Caco-2 (cell line): ENCODE results near the gene PRXL2A. TPM values are rescaled to one million over a fixed set of nuclear protein-coding genes. Genes with fewer than 3 reads are reported as not detected.

Source experiments
- BruUV-seq: library from RNA; stranded (reverse); fragments of 400-500 nt; replicated peaks from 2 replicates; lab custom pipeline; 2021; lab: Mats Ljungman, UMichigan
- CTCF ChIA-PET: fragments of 300-600 bp; sonication (Branson Sonifier 250); formaldehyde crosslinking; loops from one replicate; lab custom pipeline; 2022; ENCODE audit warnings: antibody characterized with exemption; lab: Charles Lee
- POLR2A ChIA-PET: fragments of 300-600 bp; sonication (Branson Sonifier 250); formaldehyde crosslinking; loops from one replicate; lab custom pipeline; 2022; ENCODE audit warnings: antibody characterized with exemption; lab: Charles Lee
- DNase-seq, 2 experiments: peaks; one replicate each; pipeline versions ENCODE4 v3.0.0 to v3.0.0-alpha.2; 2020 to 2022
- H3K27me3 ChIP-seq: replicated peaks from 2 replicates; pipeline ENCODE4 v1.6.0; 2011; ENCODE audit warnings: low read length; ENCODE audit not compliant: control insufficient read depth, insufficient read depth
- H3K36me3 ChIP-seq: 2 replicates; pipeline ENCODE4 v1.5.1; 2011; ENCODE audit warnings: low read length; ENCODE audit not compliant: control insufficient read depth, insufficient read depth
- H3K4me1 ChIP-seq: fragments of 250-450 bp; sonication (Bioruptor Pico); 2 replicates; pipeline ENCODE4 v1.5.1; 2020; ENCODE audit warnings: mild to moderate bottlenecking
- H3K4me3 ChIP-seq: 2 replicates; pipeline ENCODE4 v1.5.1; 2011; ENCODE audit warnings: low read depth, mild to moderate bottlenecking, control low read depth, low read length
- H3K9me3 ChIP-seq: fragments of 250-450 bp; sonication (Bioruptor Pico); 2 replicates; pipeline ENCODE4 v1.5.1; 2020; ENCODE audit warnings: mild to moderate bottlenecking, moderate library complexity
- H3K27ac Mint-ChIP-seq: one replicate; pipeline ENCODE4 v1.8.0; 2022; ENCODE audit warnings: mixed read lengths; ENCODE audit not compliant: unreplicated experiment
- H3K27me3 Mint-ChIP-seq: one replicate; pipeline ENCODE4 v1.8.0; 2022; ENCODE audit warnings: mixed read lengths; ENCODE audit not compliant: insufficient read depth, unreplicated experiment
- H3K36me3 Mint-ChIP-seq: one replicate; pipeline ENCODE4 v1.8.0; 2022; ENCODE audit warnings: mild to moderate bottlenecking, mixed read lengths; ENCODE audit not compliant: insufficient read depth, unreplicated experiment
- H3K4me1 Mint-ChIP-seq: one replicate; pipeline ENCODE4 v1.8.0; 2022; ENCODE audit warnings: low read depth, mixed read lengths; ENCODE audit not compliant: unreplicated experiment
- H3K4me3 Mint-ChIP-seq: one replicate; pipeline ENCODE4 v1.8.0; 2022; ENCODE audit warnings: mild to moderate bottlenecking, moderate library complexity, mixed read lengths; ENCODE audit not compliant: unreplicated experiment
- H3K9me3 Mint-ChIP-seq: one replicate; pipeline ENCODE4 v1.8.0; 2022; ENCODE audit warnings: mixed read lengths; ENCODE audit not compliant: unreplicated experiment
- intact Hi-C: fragments of 100-400 bp; cut with micrococcal nuclease; formaldehyde crosslinking; loops from one replicate; pipeline ENCODE4 v1.10.0; 2022; ENCODE audit not compliant: unreplicated experiment
- total RNA-seq: library from RNA; stranded (reverse); gene quantifications from 2 replicates; pipeline ENCODE4 v1.2.3, GENCODE V29; 2022
- TF ChIP-seq, protein P1 (sequence below), 2 experiments: fragments of 200-600 bp in 1 of 2; IDR thresholded peaks; 1 replicate in 1 of 2; 2 replicates in 1 of 2; pipeline versions ENCODE4 v1.5.1 to v1.8.0; 2011 to 2022; ENCODE audit warnings: antibody characterized with exemption in 1 of 2, control low read depth in 1 of 2, inconsistent platforms in 1 of 2, low read depth in 1 of 2, low read length in 1 of 2, mild to moderate bottlenecking in 1 of 2, moderate library complexity in 1 of 2; ENCODE audit not compliant: insufficient read depth in 1 of 2, severe bottlenecking in 1 of 2, unreplicated experiment in 1 of 2

PRXL2A gene
- total RNA-seq, 1 experiment from 2014 or later: 88.6 TPM

- CTCF ChIA-PET: interaction anchor here (0.9 kb wide), 1 partner anchor 21 kb away, joined by 3 read pairs; no protein-coding TSS in a partner anchor
- BruUV-seq: no TSS peak
- no peaks in the 10 kb centered on the region for H3K9me3 ChIP-seq
- Mint-ChIP-seq H3K27me3 (no peaks in the 10 kb centered on the region), H3K9me3 (no peaks in the 10 kb centered on the region), H3K27ac (peak overlapping the region; percentile 49), H3K4me1 (peaks cover 53% of the 10 kb centered on the region), H3K36me3 (peaks cover 43% of the 10 kb centered on the region), H3K4me3 (no peak overlapping the region)
- no peak overlapping the region for H3K4me3 ChIP-seq
- no peaks in the 10 kb centered on the region for H3K27me3 ChIP-seq
- H3K4me1 ChIP-seq: peaks cover 38% of the 10 kb centered on the region
- POLR2A ChIA-PET: no interaction called here
- no peak for DNase-seq
- no peaks in the 10 kb centered on the region; the same call in 1 of the 2 replicates for H3K36me3 ChIP-seq
- TF ChIP-seq, protein P1, sequence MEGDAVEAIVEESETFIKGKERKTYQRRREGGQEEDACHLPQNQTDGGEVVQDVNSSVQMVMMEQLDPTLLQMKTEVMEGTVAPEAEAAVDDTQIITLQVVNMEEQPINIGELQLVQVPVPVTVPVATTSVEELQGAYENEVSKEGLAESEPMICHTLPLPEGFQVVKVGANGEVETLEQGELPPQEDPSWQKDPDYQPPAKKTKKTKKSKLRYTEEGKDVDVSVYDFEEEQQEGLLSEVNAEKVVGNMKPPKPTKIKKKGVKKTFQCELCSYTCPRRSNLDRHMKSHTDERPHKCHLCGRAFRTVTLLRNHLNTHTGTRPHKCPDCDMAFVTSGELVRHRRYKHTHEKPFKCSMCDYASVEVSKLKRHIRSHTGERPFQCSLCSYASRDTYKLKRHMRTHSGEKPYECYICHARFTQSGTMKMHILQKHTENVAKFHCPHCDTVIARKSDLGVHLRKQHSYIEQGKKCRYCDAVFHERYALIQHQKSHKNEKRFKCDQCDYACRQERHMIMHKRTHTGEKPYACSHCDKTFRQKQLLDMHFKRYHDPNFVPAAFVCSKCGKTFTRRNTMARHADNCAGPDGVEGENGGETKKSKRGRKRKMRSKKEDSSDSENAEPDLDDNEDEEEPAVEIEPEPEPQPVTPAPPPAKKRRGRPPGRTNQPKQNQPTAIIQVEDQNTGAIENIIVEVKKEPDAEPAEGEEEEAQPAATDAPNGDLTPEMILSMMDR (IDR thresholded peaks at IDR 0.05; ENCODE audit: insufficient read depth in 1 of 2, low read depth in 1 of 2, low read length in 1 of 2, severe bottlenecking in 1 of 2, unreplicated experiment in 1 of 2): no peak
- intact Hi-C loops: no loop called here
Observed at GRCh38 chr10:80465451-80465835, 57.1 kb downstream of the PRXL2A start.

DNA sequence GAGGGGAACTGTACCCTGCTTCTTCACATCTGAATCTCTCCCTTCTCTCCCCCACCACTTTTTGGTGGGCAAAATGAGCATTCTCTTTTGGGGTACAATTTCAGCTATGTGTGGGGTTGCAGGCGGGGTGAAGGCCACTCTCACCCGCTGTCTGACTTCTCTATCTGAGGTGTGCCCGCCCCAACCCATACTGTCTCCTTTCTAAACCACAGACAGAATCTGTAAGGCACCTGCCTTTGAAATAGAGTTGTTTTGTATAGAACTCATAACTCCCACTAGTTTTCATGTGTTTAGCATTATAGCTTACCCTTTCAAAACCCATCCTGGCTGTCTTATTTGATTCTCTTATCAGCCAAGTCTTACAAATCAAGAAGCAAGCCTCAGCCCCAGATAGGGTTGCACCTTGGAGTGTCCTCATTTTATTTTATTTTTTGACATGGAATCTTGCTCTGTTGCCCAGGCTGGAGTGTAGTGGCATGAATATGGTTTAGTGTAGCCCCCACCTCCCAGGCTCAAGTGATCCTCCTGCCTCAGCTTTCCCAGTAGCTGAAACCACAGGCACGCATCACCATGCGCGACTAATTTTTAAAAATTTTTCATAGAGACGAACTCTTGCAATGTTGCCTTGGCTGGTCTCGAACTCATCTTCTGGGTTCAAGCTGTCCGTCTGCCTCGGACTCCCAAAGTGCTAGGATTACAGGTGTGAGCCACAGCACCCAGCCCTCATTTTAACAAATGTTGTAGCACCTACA lies 57.7 kb downstream of the PRXL2A start:
- peaks cover 50% of the 10 kb centered on the region for H3K4me1 Mint-ChIP-seq
- intact Hi-C loops: no loop called here
- peaks cover 33% of the 10 kb centered on the region for H3K4me1 ChIP-seq
- no peaks in the 10 kb centered on the region for H3K9me3 Mint-ChIP-seq
- DNase-seq: no peak
- no peak overlapping the region for H3K4me3 Mint-ChIP-seq
- peaks cover 4% of the 10 kb centered on the region; the same call in 1 of the 2 replicates for H3K36me3 ChIP-seq
- peaks cover 43% of the 10 kb centered on the region for H3K36me3 Mint-ChIP-seq
- H3K27ac Mint-ChIP-seq: peak overlapping the region; percentile 76
- no TSS peak for BruUV-seq
- TF ChIP-seq, protein P1 (IDR thresholded peaks at IDR 0.05; ENCODE audit: insufficient read depth in 1 of 2, low read depth in 1 of 2, low read length in 1 of 2, severe bottlenecking in 1 of 2, unreplicated experiment in 1 of 2): no peak
- H3K4me3 ChIP-seq: no peak overlapping the region
- H3K27me3 Mint-ChIP-seq: no peaks in the 10 kb centered on the region
- H3K9me3 ChIP-seq: no peaks in the 10 kb centered on the region
- no peaks in the 10 kb centered on the region for H3K27me3 ChIP-seq
- POLR2A ChIA-PET: no interaction called here
- CTCF ChIA-PET: interaction anchor here (0.9 kb wide), 1 partner anchor 21 kb away, joined by 3 read pairs; no protein-coding TSS in a partner anchor

DNA sequence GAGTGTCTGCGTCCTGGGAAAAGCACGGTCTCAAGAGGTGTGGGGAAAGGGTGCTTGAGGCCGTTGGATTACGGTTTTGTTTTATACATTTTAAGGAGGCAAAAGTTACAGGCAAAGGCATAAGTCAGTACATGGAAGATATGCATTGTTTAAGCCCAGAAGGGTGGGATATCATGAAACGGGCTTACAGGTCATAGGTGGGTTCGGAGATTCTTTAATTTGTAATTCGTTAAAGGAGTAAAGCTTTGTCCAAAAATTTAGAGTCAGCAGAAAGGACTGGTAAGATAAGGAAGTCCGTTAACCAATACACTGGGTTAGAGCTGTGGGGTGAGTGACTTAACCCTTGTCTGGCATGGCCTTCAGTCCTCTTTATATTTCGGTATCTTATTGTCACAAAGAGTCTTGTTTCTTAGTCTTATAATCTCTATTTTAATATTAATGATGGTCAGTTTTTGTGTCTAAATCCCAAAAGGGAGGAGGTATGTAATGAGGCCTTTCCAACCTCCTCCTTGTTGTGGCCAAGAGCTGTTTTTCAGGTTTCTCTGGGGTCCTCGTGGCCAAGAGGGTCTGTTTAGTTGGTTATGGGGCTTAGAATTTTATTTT lies 58.5 kb downstream of the PRXL2A start:
- H3K4me1 Mint-ChIP-seq: peaks cover 49% of the 10 kb centered on the region
- H3K27me3 Mint-ChIP-seq: no peaks in the 10 kb centered on the region
- Histone ChIP-seq H3K36me3 (peaks cover 5% of the 10 kb centered on the region), H3K4me1 (peaks cover 36% of the 10 kb centered on the region), H3K27me3 (no peaks in the 10 kb centered on the region), H3K4me3 (no peak overlapping the region), H3K9me3 (no peaks in the 10 kb centered on the region)
- POLR2A ChIA-PET: no interaction called here
- no peaks in the 10 kb centered on the region for H3K9me3 Mint-ChIP-seq
- no peak for DNase-seq
- TF ChIP-seq, protein P1 (IDR thresholded peaks at IDR 0.05; ENCODE audit: insufficient read depth in 1 of 2, low read depth in 1 of 2, low read length in 1 of 2, severe bottlenecking in 1 of 2, unreplicated experiment in 1 of 2): no peak
- peaks cover 51% of the 10 kb centered on the region for H3K36me3 Mint-ChIP-seq
- CTCF ChIA-PET: no interaction called here
- peak overlapping the region; percentile 76 for H3K27ac Mint-ChIP-seq
- no TSS peak for BruUV-seq
- intact Hi-C loops: no loop called here
- H3K4me3 Mint-ChIP-seq: no peak overlapping the region
